ENCODE results near the gene ENOX2. TPM values are rescaled to one million over a fixed set of nuclear protein-coding genes. Genes with fewer than 3 reads are reported as not detected.

Gene ENOX2
- total and polyA plus RNA-seq, 8 donors: 1.1 to 6.4 (median 4.7) TPM

GRCh38 chrX:130694983-130695382 is 208.0 kb downstream of the ENOX2 start:
- no peak for ATAC-seq
- Histone ChIP-seq H3K9me3 (no peaks in the 10 kb centered on the region), H3K27ac (no peak overlapping the region), H3K27me3 (no peaks in the 10 kb centered on the region), H3K4me1 (no peaks in the 10 kb centered on the region), H3K36me3 (no peaks in the 10 kb centered on the region), H3K4me3 (no peak overlapping the region)
- WGBS, 2 donors: 55 to 71% methylated on average over 2 of the region's 2 CpGs
- no peak for DNase-seq
- TF ChIP-seq CTCF (IDR thresholded peaks at IDR 0.05): no peak
- FAIRE-seq: no peak
- intact Hi-C loops (cut with DNase I): no loop called here

DNA sequence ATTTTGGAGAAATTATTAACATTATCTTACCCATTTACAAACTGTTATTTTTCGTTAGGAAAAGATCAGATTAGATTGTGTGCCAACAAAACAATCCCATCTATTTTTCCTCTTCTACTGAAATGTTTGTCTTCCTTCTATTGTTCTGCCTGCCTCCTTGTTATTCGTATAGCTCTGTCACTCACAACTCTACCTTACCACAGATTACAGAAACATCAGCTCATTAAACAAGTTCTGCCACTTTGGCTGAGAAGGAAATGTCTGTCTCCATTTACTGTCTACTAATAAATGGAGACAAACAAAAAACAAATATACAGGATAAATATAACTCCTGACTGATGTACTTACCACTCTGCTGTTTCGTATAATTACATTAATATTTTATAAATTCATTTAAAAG is 211.4 kb downstream of the ENOX2 start:
- Histone ChIP-seq H3K36me3 (no peaks in the 10 kb centered on the region), H3K27me3 (no peaks in the 10 kb centered on the region), H3K4me3 (no peak overlapping the region), H3K4me1 (no peaks in the 10 kb centered on the region), H3K27ac (no peak overlapping the region), H3K9me3 (no peaks in the 10 kb centered on the region)
- no peak for TF ChIP-seq CTCF (IDR thresholded peaks at IDR 0.05)
- DNase-seq: no peak
- WGBS, 2 donors: 53 to 66% methylated on average over 3 of the region's 3 CpGs
- FAIRE-seq: no peak
- intact Hi-C loops (cut with DNase I): no loop called here
- ATAC-seq: no peak

DNA sequence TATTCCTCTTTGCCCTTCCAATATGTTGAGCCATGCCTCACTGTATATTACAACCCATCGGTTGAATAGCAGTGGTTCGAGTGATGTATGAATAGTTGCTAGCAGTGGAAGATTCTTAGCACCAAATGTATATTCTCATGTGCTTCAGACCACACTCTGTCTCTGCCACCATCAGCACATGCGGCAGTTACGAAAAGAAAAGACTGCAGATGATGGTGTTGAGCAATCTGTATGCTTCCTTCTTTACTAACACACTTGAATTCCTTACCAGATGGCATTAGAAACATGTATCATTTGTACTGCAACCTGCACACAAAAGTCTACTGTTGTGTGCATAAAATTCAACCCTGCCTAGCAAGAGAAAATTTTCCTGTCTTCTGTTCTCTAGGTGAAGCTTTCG is 214.6 kb downstream of the ENOX2 start:
- TF ChIP-seq CTCF (IDR thresholded peaks at IDR 0.05): no peak
- H3K27me3 ChIP-seq: no peaks in the 10 kb centered on the region
- no peak for ATAC-seq
- no peak overlapping the region for H3K4me3 ChIP-seq
- intact Hi-C loops (cut with DNase I): no loop called here
- H3K36me3 ChIP-seq: no peaks in the 10 kb centered on the region
- FAIRE-seq: no peak
- 90 to 95% methylated on average over 5 of the region's 5 CpGs for WGBS, 2 donors
- DNase-seq: no peak
- H3K9me3 ChIP-seq: no peaks in the 10 kb centered on the region
- H3K27ac ChIP-seq: no peak overlapping the region
- H3K4me1 ChIP-seq: no peaks in the 10 kb centered on the region

GRCh38 chrX:130682990-130683389 is 220.0 kb downstream of the ENOX2 start:
- ATAC-seq (no peak), DNase-seq (no peak), FAIRE-seq (no peak)
- Histone ChIP-seq H3K9me3 (no peaks in the 10 kb centered on the region), H3K4me3 (no peak overlapping the region), H3K36me3 (no peaks in the 10 kb centered on the region), H3K27me3 (no peaks in the 10 kb centered on the region), H3K27ac (no peak overlapping the region), H3K4me1 (peaks cover 0 to 10% (median 8%) of the 10 kb centered on the region in 3 donors)
- intact Hi-C loops (cut with DNase I): no loop called here
- WGBS, 2 donors: 68 to 74% methylated on average over 2 of the region's 2 CpGs
- TF ChIP-seq CTCF (IDR thresholded peaks at IDR 0.05): no peak

GRCh38 chrX:130680164-130681035 is 222.6 kb downstream of the ENOX2 start:
- intact Hi-C loops (cut with DNase I): no loop called here
- WGBS, 2 donors: 39 to 47% methylated on average over 2 of the region's 2 CpGs
- Histone ChIP-seq H3K4me3 (no peak overlapping the region), H3K4me1 (peaks cover 0 to 10% (median 8%) of the 10 kb centered on the region in 3 donors), H3K9me3 (no peaks in the 10 kb centered on the region), H3K27me3 (no peaks in the 10 kb centered on the region), H3K27ac (no peak overlapping the region), H3K36me3 (no peaks in the 10 kb centered on the region)
- TF ChIP-seq CTCF (IDR thresholded peaks at IDR 0.05): no peak
- peak in 4 of 6 donors; percentile 6 to 24 (median 18) for DNase-seq
- FAIRE-seq: no peak
- peak; percentile 53 to 78 (median 74) for ATAC-seq

Measured in pancreas (tissue), 10 donors.